GM23248 (cell line): ENCODE data around the gene UBASH3A. TPM values are rescaled to one million over a fixed set of nuclear protein-coding genes. Genes with fewer than 3 reads are reported as not detected.

ENCODE experiments used
- DNase-seq: peaks from one replicate; pipeline ENCODE4 v3.0.0-alpha.2; 2015
- H2AFZ ChIP-seq: fragments of 200-600 bp; sonication (generic); 2 replicates; pipeline ENCODE4 v1.6.1; 2016; ENCODE audit warnings: antibody characterized with exemption
- H3F3A ChIP-seq: fragments of 200-600 bp; sonication (generic); 2 replicates; pipeline ENCODE4 v1.6.1; 2016; ENCODE audit warnings: mild to moderate bottlenecking, antibody characterized with exemption, mixed run types; ENCODE audit not compliant: insufficient read depth
- H3K27ac ChIP-seq: fragments of 200-600 bp; sonication (generic); 2 replicates; pipeline ENCODE4 v1.5.1; 2016; ENCODE audit warnings: mild to moderate bottlenecking
- H3K27me3 ChIP-seq: fragments of 200-600 bp; sonication (generic); replicated peaks from 2 replicates; pipeline ENCODE4 v1.6.1; 2016; ENCODE audit warnings: mild to moderate bottlenecking; ENCODE audit not compliant: insufficient read depth
- H3K36me3 ChIP-seq: fragments of 200-600 bp; sonication (generic); 2 replicates; pipeline ENCODE4 v1.6.1; 2016; ENCODE audit warnings: low read depth, mild to moderate bottlenecking
- H3K4me1 ChIP-seq: fragments of 200-600 bp; sonication (generic); 2 replicates; pipeline ENCODE4 v1.6.1; 2016; ENCODE audit warnings: mild to moderate bottlenecking; ENCODE audit not compliant: insufficient read depth
- H3K4me2 ChIP-seq: fragments of 200-600 bp; sonication (generic); one replicate; pipeline ENCODE4 v1.6.1; 2016; ENCODE audit warnings: mild to moderate bottlenecking; ENCODE audit not compliant: unreplicated experiment
- H3K4me3 ChIP-seq: fragments of 200-600 bp; sonication (generic); 2 replicates; pipeline ENCODE4 v1.5.1; 2016; ENCODE audit warnings: mild to moderate bottlenecking
- H3K79me2 ChIP-seq: fragments of 200-600 bp; sonication (generic); 2 replicates; pipeline ENCODE4 v1.6.1; 2016; ENCODE audit warnings: mild to moderate bottlenecking; ENCODE audit not compliant: insufficient read depth
- H3K9ac ChIP-seq: fragments of 200-600 bp; sonication (generic); 2 replicates; pipeline ENCODE4 v1.6.1; 2016; ENCODE audit warnings: mild to moderate bottlenecking
- H3K9me2 ChIP-seq: fragments of 200-600 bp; sonication (generic); 2 replicates; pipeline ENCODE4 v1.6.1; 2016; ENCODE audit warnings: mixed run types, mild to moderate bottlenecking, moderate library complexity; ENCODE audit not compliant: insufficient read depth
- H3K9me3 ChIP-seq: fragments of 200-600 bp; sonication (generic); one replicate; pipeline ENCODE4 v1.6.1; 2017; ENCODE audit warnings: low read depth
- H4K20me1 ChIP-seq: fragments of 200-600 bp; sonication (generic); 2 replicates; pipeline ENCODE4 v1.6.0; 2016; ENCODE audit not compliant: insufficient read depth
- EZH2 ChIP-seq: fragments of 200-600 bp; sonication (generic); IDR thresholded peaks from 2 replicates; pipeline ENCODE4 v1.6.1; 2018; ENCODE audit warnings: antibody characterized with exemption, mild to moderate bottlenecking; ENCODE audit not compliant: insufficient read depth, poor library complexity, severe bottlenecking
- EZH2phosphoT487 ChIP-seq: fragments of 200-600 bp; sonication (generic); IDR thresholded peaks from 2 replicates; pipeline ENCODE4 v1.6.1; 2018; ENCODE audit warnings: antibody characterized with exemption, moderate library complexity, mild to moderate bottlenecking, low read depth; ENCODE audit not compliant: insufficient read depth
- WGBS, 2 experiments: methylation state at CpG; one replicate each; pipeline ENCODE4 v1.1.6; 2015 to 2017; ENCODE audit warnings: low lambda C conversion rate in 2 of 2, low coverage in 1 of 2; ENCODE audit errors: missing lambda C conversion rate in 2 of 2; 5-methylcytosine and 5-hydroxymethylcytosine counted together
- in situ Hi-C: fragments of 300-500 bp; cut with MboI; formaldehyde crosslinking; loops from 2 replicates; pipeline ENCODE4 v1.15.0; 2020
- polyA plus RNA-seq: library from polyadenylated mRNA; unstranded; fragments of >200 nt; fragmentation: Nextera tagmentation; extraction: Ambion mirVana; gene quantifications from 2 replicates; pipeline ENCODE4 v1.2.1, GENCODE V29; 2016
- total RNA-seq: library from RNA; depleted of rRNA; stranded (reverse); fragments of >200 nt; shearing (Covaris generic); gene quantifications from 2 replicates; pipeline ENCODE4 v1.2.3, GENCODE V29; 2014

UBASH3A gene
- total and polyA plus RNA-seq, 2 experiments from 2014 or later = not detected

GRCh38 chr21:42401154-42401553, 2.5 kb upstream of the UBASH3A start:
- Histone ChIP-seq H3K9me2 (no peaks in the 10 kb centered on the region), H3K79me2 (no peaks in the 10 kb centered on the region), H3K4me2 (no peak overlapping the region), H3K9ac (no peak overlapping the region), H2AFZ (no peak overlapping the region), H3K4me1 (no peaks in the 10 kb centered on the region), H3K4me3 (no peak overlapping the region), H3K9me3 (no peaks in the 10 kb centered on the region), H3F3A (no peaks in the 10 kb centered on the region), H3K27ac (no peak overlapping the region), H4K20me1 (no peaks in the 10 kb centered on the region), H3K27me3 (no peaks in the 10 kb centered on the region), H3K36me3 (no peaks in the 10 kb centered on the region)
- TF ChIP-seq EZH2phosphoT487 (no peak), EZH2 (no peak)
- in situ Hi-C loops = no loop called here
- 19 to 23% methylated on average over 3 of the region's 3 CpGs for WGBS, 2 experiments
- peak; percentile 27 for DNase-seq

- peaks cover 4% of the 10 kb centered on the region; the same call in 1 of the 2 replicates for H3K27me3 ChIP-seq
- no peak overlapping the region for H3K9ac ChIP-seq
- H3K36me3 ChIP-seq = no peaks in the 10 kb centered on the region
- H3F3A ChIP-seq = no peaks in the 10 kb centered on the region
- no peak overlapping the region for H3K4me2 ChIP-seq
- no peak for TF ChIP-seq EZH2phosphoT487
- TF ChIP-seq EZH2 = no peak
- H3K4me3 ChIP-seq = no peak overlapping the region
- H2AFZ ChIP-seq = no peak overlapping the region
- in situ Hi-C loops = no loop called here
- H3K27ac ChIP-seq = no peak overlapping the region
- H3K9me3 ChIP-seq = no peaks in the 10 kb centered on the region
- no peaks in the 10 kb centered on the region for H3K79me2 ChIP-seq
- WGBS, 2 experiments = 52 to 69% methylated on average over 2 of the region's 2 CpGs
- H3K9me2 ChIP-seq = no peaks in the 10 kb centered on the region
- DNase-seq = no peak
- H3K4me1 ChIP-seq = no peaks in the 10 kb centered on the region
- no peaks in the 10 kb centered on the region for H4K20me1 ChIP-seq
These were observed 1.9 kb upstream of the UBASH3A start for GRCh38 chr21:42401820-42402251.

- Histone ChIP-seq H3K4me2 (no peak overlapping the region), H3K36me3 (no peaks in the 10 kb centered on the region), H3K9me3 (no peaks in the 10 kb centered on the region), H3K4me1 (no peaks in the 10 kb centered on the region), H3K27me3 (peaks cover 4% of the 10 kb centered on the region), H3K9ac (no peak overlapping the region), H3K27ac (no peak overlapping the region), H3K79me2 (no peaks in the 10 kb centered on the region), H4K20me1 (no peaks in the 10 kb centered on the region), H3F3A (no peaks in the 10 kb centered on the region), H2AFZ (no peak overlapping the region), H3K4me3 (no peak overlapping the region), H3K9me2 (no peaks in the 10 kb centered on the region)
- in situ Hi-C loops = no loop called here
- DNase-seq = no peak
- WGBS, 2 experiments = 51 to 53% methylated on average over 10 of the region's 10 CpGs
- TF ChIP-seq EZH2 (no peak), EZH2phosphoT487 (no peak)
These were observed 837 bp downstream of the UBASH3A start for GRCh38 chr21:42404539-42404938.

- no peak for DNase-seq
- Histone ChIP-seq H3K4me1 (no peaks in the 10 kb centered on the region), H3F3A (no peaks in the 10 kb centered on the region), H3K4me3 (no peak overlapping the region), H3K27me3 (peaks cover 4% of the 10 kb centered on the region), H2AFZ (no peak overlapping the region), H3K9me3 (no peaks in the 10 kb centered on the region), H3K36me3 (no peaks in the 10 kb centered on the region), H4K20me1 (no peaks in the 10 kb centered on the region), H3K9ac (no peak overlapping the region), H3K9me2 (no peaks in the 10 kb centered on the region), H3K79me2 (no peaks in the 10 kb centered on the region), H3K27ac (no peak overlapping the region), H3K4me2 (no peak overlapping the region)
- no peak for TF ChIP-seq EZH2
- no peak for TF ChIP-seq EZH2phosphoT487
- 58 to 62% methylated on average over 20 to 23 of the region's 23 CpGs for WGBS, 2 experiments
- in situ Hi-C loops = no loop called here
These were observed 1.6 kb downstream of the UBASH3A start for GRCh38 chr21:42405064-42406013.
